ENCODE results near the gene CRIM1.

DNA sequence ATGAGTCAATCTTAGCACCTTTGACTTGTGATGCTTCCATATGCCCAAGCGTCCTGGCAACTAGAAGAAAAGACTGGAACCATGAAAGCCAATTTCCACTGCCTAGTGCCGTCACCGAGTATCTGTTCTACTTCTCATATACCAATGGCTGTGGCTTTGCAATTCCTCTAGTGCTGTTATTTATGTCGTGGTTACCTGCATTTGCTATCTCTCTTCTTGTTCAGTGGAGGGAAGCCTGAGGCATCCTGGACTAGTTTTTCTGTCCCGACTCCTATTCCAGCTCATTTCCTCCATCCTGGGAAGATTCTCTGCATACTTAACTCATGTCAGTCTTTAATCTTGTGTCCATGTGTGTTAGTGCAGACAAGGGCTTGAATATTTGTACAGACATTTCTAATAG, 124.5 kb downstream of the CRIM1 start:
- TF ChIP-seq, protein P1, sequence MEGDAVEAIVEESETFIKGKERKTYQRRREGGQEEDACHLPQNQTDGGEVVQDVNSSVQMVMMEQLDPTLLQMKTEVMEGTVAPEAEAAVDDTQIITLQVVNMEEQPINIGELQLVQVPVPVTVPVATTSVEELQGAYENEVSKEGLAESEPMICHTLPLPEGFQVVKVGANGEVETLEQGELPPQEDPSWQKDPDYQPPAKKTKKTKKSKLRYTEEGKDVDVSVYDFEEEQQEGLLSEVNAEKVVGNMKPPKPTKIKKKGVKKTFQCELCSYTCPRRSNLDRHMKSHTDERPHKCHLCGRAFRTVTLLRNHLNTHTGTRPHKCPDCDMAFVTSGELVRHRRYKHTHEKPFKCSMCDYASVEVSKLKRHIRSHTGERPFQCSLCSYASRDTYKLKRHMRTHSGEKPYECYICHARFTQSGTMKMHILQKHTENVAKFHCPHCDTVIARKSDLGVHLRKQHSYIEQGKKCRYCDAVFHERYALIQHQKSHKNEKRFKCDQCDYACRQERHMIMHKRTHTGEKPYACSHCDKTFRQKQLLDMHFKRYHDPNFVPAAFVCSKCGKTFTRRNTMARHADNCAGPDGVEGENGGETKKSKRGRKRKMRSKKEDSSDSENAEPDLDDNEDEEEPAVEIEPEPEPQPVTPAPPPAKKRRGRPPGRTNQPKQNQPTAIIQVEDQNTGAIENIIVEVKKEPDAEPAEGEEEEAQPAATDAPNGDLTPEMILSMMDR (conservative IDR thresholded peaks at IDR 0.05): no peak
- TF ChIP-seq EZH2 (IDR thresholded peaks at IDR 0.05; ENCODE audit: low read depth): no peak

Measured in PC-9 (cell line).